HCT116 (cell line): ENCODE measurements around the gene RRM1.

ENCODE experiments used
- EGR1 ChIP-seq: IDR thresholded peaks from 2 replicates; pipeline ENCODE4 v1.6.1; 2012; ENCODE audit warnings: low read depth
- EZH2 ChIP-seq: fragments of 200-600 bp; sonication (generic); IDR thresholded peaks from 2 replicates; pipeline ENCODE4 v1.6.1; 2017; ENCODE audit warnings: antibody characterized with exemption, mixed run types
- JUND ChIP-seq: IDR thresholded peaks from 2 replicates; pipeline ENCODE4 v1.6.1; 2012
- POLR2A ChIP-seq: IDR thresholded peaks from 2 replicates; pipeline ENCODE4 v1.7.0; 2011; ENCODE audit warnings: borderline replicate concordance; ENCODE audit not compliant: insufficient read depth, insufficient read length; ENCODE audit errors: extremely low read depth
- SIN3A ChIP-seq: IDR thresholded peaks from 2 replicates; pipeline ENCODE4 v1.6.1; 2012; ENCODE audit warnings: low read depth
- TF ChIP-seq, protein P1 (sequence below), 3 experiments: fragments of 200-600 bp in 1 of 3; sonication (generic) in 1 of 3; IDR thresholded peaks in 2 of 3; conservative IDR thresholded peaks in 1 of 3; 2 replicates each; pipeline ENCODE4 v1.5.1; 2012 to 2017; ENCODE audit warnings: low read depth in 2 of 3, low read length in 2 of 3, antibody characterized with exemption in 1 of 3, borderline replicate concordance in 1 of 3, control low read depth in 1 of 3, mild to moderate bottlenecking in 1 of 3, mixed read lengths in 1 of 3, mixed run types in 1 of 3, moderate library complexity in 1 of 3; ENCODE audit not compliant: insufficient read depth in 1 of 3

DNA sequence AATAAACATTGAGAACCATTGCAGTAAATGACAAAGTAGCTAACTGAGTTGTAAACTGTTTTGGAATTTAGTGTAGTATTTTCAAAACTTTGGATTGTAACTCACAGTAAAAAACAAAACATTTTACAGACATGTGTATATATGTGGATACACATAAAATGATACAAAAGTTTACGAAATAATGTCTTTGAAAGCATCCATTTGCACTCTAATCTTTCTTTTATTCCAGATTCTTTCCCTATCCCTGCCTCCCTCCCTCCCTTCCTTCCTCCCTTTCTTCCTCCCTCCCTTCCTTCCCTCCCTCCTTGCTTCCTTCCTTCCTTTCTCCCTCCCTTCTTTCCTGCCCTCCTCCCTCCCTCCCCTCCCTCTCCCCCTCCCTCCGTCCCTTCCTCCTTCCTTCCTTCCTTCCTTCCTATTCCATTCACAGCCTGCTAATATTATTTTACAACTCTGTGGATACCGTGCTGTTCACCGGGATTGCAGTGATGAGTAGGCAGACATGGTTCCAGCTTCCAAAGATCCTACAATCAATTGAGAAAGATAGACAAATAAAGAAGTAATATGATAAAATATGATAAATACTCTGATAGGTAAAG, 3.5 kb downstream of the RRM1 start:
- TF ChIP-seq, protein P1, sequence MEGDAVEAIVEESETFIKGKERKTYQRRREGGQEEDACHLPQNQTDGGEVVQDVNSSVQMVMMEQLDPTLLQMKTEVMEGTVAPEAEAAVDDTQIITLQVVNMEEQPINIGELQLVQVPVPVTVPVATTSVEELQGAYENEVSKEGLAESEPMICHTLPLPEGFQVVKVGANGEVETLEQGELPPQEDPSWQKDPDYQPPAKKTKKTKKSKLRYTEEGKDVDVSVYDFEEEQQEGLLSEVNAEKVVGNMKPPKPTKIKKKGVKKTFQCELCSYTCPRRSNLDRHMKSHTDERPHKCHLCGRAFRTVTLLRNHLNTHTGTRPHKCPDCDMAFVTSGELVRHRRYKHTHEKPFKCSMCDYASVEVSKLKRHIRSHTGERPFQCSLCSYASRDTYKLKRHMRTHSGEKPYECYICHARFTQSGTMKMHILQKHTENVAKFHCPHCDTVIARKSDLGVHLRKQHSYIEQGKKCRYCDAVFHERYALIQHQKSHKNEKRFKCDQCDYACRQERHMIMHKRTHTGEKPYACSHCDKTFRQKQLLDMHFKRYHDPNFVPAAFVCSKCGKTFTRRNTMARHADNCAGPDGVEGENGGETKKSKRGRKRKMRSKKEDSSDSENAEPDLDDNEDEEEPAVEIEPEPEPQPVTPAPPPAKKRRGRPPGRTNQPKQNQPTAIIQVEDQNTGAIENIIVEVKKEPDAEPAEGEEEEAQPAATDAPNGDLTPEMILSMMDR (IDR thresholded peaks at IDR 0.05 in 2 of 3, conservative IDR thresholded peaks at IDR 0.05 in 1 of 3; ENCODE audit: borderline replicate concordance in 1 of 3, insufficient read depth in 1 of 3, low read depth in 2 of 3, low read length in 2 of 3) = no peak
- no peak for TF ChIP-seq EGR1
- TF ChIP-seq SIN3A = no peak
- no peak for TF ChIP-seq POLR2A
- no peak for TF ChIP-seq JUND
- TF ChIP-seq EZH2 = no peak
